ENCODE measurements around the gene ZDHHC14.

DNA sequence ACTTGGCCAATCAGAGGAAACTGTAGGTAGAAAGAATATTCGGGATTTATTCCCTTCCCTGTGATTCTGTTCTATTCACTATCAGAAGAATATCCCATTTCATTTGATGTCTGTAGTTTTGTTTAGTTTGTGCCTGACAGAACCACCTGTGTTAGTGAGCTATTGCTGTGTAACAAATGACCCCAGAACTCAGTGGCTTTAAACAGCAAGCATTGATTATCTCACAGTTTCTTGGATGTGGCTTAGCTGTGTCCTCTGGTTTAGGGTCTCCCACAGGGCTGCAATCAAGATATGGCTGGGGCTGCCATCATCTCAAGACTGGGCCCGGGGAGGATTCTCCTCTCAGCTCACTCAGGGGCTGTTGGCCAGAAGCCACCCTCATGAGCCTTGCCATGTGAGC, 143.7 kb downstream of the ZDHHC14 start:
- no peak for TF ChIP-seq POLR2A (IDR thresholded peaks at IDR 0.05)
- TF ChIP-seq, protein P1, sequence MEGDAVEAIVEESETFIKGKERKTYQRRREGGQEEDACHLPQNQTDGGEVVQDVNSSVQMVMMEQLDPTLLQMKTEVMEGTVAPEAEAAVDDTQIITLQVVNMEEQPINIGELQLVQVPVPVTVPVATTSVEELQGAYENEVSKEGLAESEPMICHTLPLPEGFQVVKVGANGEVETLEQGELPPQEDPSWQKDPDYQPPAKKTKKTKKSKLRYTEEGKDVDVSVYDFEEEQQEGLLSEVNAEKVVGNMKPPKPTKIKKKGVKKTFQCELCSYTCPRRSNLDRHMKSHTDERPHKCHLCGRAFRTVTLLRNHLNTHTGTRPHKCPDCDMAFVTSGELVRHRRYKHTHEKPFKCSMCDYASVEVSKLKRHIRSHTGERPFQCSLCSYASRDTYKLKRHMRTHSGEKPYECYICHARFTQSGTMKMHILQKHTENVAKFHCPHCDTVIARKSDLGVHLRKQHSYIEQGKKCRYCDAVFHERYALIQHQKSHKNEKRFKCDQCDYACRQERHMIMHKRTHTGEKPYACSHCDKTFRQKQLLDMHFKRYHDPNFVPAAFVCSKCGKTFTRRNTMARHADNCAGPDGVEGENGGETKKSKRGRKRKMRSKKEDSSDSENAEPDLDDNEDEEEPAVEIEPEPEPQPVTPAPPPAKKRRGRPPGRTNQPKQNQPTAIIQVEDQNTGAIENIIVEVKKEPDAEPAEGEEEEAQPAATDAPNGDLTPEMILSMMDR (IDR thresholded peaks at IDR 0.05): no peak
